ENCODE data around the gene REG1A. TPM values are rescaled to one million over a fixed set of nuclear protein-coding genes. Genes with fewer than 3 reads are reported as not detected.

Gene REG1A
- polyA plus RNA-seq, 3 donors: not detected

DNA sequence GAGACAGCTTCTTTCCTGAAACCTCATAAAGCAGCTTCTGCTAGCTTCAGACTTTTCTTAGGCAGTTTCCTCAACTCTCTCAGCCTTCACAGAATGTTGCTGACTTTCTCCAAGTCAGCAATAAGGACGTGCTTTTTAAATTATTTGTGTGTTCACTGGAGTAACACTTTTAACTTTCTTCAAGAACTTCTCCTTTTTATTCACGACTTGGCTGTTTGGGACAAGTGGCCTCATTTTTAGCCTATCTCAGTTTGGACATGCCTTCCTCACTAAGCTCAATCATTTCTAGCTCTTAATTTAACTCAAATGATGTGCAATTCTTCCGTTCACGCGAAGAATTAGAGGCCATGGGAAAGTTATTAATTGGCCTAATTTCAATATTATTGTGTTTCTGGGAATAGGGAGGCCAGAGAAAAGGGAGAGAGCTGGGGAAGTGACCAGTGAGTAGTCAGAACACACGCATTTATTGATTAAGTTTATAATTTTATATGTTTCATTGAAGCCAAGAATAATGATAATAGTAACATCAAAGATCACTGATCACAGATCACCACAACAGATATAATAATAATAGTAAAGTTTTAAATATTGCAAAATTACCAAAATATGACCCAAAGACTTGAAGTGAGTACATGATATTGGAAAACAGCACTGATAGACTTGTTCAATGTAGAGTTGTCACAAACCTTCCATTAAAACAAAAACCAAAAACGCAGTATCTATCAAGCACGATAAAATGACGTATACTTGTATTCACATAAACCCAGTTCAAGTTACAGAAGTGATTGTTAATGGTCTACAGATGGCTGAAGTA lies 4.8 kb downstream of the REG1A start:
- no peak for DNase-seq (ENCODE audit: low read depth in 3 of 3, low spot score in 2 of 3)

DNA sequence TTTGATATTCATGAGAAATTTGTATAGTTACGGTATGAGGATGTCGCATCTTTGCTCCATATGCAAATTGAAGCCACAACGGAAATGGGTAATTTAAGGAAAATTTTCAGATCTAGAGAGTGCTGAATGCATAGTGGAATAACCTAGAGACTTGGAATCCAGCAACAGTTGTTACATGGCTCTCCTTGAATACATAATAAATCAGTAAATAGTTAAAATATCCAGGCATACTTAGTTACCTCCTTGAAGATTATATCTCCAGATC lies 5.4 kb downstream of the REG1A start:
- DNase-seq (ENCODE audit: low read depth in 3 of 3, low spot score in 2 of 3): no peak

DNA sequence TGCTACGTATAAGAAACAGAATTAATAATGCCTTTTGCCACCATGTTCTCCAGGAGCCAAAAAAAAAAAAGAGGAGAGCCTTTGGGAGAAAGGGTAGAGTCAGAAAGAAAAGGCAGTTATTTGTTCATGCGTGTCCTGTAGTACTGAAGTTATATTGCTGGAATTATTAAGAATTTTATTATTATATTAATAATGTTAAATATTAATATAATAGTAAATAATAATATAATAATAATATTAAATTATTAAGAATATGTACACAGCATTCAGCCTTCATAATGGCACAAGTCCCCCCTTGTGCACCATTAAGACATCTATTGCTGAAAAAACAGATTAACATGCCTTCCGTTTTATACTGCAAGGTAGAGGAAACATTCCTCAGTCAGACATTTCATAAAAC lies 8.1 kb downstream of the REG1A start:
- DNase-seq (ENCODE audit: low read depth in 3 of 3, low spot score in 2 of 3): no peak

DNA sequence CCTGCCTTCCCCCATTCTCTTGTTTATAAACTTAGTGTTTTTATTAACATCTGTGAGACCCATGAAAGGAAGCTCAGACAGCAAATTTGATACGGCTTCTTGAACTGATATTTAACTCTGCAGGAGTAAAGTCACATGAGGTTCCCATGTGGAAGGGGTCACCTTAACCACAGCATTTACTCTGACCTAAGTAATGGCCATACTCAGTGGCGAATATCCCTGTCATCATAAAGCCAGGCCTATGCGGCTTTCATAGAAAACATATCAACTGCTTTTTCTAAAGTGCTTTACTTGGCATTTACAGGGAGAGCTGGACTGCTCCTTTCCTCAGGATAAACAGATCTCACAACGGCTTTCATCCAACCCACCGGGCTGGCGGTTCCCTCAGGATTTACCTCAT lies 9.0 kb downstream of the REG1A start:
- no peak for DNase-seq (ENCODE audit: low read depth in 3 of 3, low spot score in 2 of 3)

GRCh38 chr2:79129804-79130203 lies 9.5 kb downstream of the REG1A start:
- no peak for DNase-seq (ENCODE audit: low read depth in 3 of 3, low spot score in 2 of 3)

- no peak for DNase-seq (ENCODE audit: low read depth in 3 of 3, low spot score in 2 of 3)
These were observed 11.4 kb downstream of the REG1A start for GRCh38 chr2:79131687-79132086.

GRCh38 chr2:79138385-79138784 lies 18.1 kb downstream of the REG1A start:
- DNase-seq (ENCODE audit: low read depth in 3 of 3, low spot score in 2 of 3): no peak

DNA sequence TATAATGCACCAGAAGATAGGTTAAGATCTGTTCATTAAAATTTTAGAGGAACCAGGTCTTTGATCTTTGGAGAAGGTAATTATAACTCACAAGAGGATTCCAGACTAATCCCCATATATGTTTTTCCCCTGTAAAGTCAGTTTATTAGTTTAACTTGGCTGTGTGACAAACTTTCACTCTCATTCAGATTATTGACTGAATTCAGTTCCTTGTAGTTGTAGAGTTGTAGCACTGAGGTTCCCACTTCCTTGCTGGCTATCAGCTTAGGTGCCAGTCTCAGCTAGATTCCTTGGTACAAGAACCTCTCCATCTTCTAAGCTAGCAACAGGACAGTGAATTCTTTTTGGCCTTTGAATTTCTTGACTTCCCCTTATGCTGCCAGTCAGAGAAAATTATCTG lies 19.1 kb downstream of the REG1A start:
- no peak for DNase-seq (ENCODE audit: low read depth in 3 of 3, low spot score in 2 of 3)

- no peak for DNase-seq (ENCODE audit: low read depth in 3 of 3, low spot score in 2 of 3)
These were observed 35.7 kb downstream of the REG1A start for GRCh38 chr2:79155826-79156476.

DNA sequence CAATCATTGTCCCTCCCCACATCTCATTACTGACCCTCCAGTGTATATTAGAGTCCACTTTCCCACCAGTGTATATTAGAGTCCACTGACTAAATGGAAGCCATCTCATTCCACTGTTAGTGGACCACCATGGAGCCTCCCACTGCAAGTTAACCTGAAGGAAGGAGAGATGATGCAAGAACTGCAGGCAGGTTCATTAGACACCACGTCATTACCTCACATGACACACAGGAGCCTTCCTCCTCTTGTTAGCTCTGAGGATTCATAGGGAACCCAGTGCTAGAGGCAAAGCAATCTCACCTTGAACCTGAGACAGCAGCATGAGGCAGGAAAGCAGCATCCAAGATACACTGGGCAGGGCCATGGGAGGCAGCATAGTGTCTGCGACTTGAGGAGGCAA lies 38.7 kb downstream of the REG1A start:
- DNase-seq (ENCODE audit: low read depth in 3 of 3, low spot score in 2 of 3): no peak

GRCh38 chr2:79159653-79160052 lies 39.4 kb downstream of the REG1A start, which contains the start of gene REG3A:
TSS of gene REG3A (minus strand) at chr2:79159753. CDS start at chr2:79159405, 348 bp downstream.
- DNase-seq (ENCODE audit: low read depth in 3 of 3, low spot score in 2 of 3): no peak

- DNase-seq (ENCODE audit: low read depth in 3 of 3, low spot score in 2 of 3): no peak
These were observed 41.8 kb downstream of the REG1A start for GRCh38 chr2:79162132-79162531.

- DNase-seq (ENCODE audit: low read depth in 3 of 3, low spot score in 2 of 3): no peak
These were observed 42.5 kb downstream of the REG1A start for GRCh38 chr2:79162801-79163200.

DNA sequence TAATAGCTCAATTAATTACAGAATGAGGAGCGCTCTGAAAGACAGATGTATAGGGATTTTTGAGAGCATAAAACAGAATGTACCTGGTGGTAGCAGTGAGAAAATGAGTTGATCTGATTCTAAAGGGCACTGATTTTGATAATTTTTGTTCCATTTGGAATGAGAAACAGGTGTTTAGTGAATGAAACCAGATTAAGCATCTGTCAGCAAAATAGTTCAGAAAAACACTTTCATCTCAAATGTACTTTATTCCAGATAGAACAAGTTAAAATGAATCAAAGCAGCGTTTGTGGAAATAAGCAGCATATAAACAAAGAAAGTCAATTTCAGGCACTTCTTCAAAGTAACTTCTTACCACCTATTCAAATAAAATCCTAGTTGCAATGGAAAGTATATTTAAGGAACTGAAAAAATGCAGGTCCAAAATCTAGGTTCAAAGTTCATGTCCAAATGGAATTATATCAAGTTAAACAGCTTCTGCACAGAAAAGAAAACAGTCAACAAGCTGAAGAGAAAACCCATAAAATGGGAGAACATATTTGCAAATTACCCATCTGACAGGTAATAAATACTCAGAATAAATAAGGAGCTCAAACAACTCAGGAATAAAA lies 51.2 kb downstream of the REG1A start:
- DNase-seq (ENCODE audit: low read depth in 3 of 3, low spot score in 2 of 3): no peak

Other genes with a start within 250 kb of the REG1A start
- not detected for gene REG3G, start 94.8 kb upstream of the REG1A start, polyA plus RNA-seq (ENCODE audit: insufficient read length in 3 of 3)
- not detected for gene REG1B, start 32.5 kb upstream of the REG1A start, polyA plus RNA-seq (ENCODE audit: insufficient read length in 3 of 3)
- gene REG3A, start 39.3 kb downstream of the REG1A start, polyA plus RNA-seq (ENCODE audit: insufficient read length in 3 of 3): not detected